Measurements from ENCODE around the gene CACNA2D3. TPM values are rescaled to one million over a fixed set of nuclear protein-coding genes. Genes with fewer than 3 reads are reported as not detected.

Gene CACNA2D3
- total RNA-seq, 6 donors from 2014 or later, result 2.9 to 16.8 (median 4.9) TPM

- Histone ChIP-seq H3K27ac (no peak overlapping the region), H3K4me3 (no peak overlapping the region), H3K4me1 (no peaks in the 10 kb centered on the region), H3K36me3 (no peaks in the 10 kb centered on the region), H3K27me3 (no peaks in the 10 kb centered on the region), H3K9me3 (peaks cover 0 to 9% (median 5%) of the 10 kb centered on the region in 4 donors)
- 50 to 80% methylated on average over 1 of the region's 1 CpG for WGBS, 2 donors
- TF ChIP-seq CTCF (IDR thresholded peaks at IDR 0.05) (no peak), POLR2A (IDR thresholded peaks at IDR 0.05) (no peak), EP300 (IDR thresholded peaks at IDR 0.05) (no peak), POLR2AphosphoS5 (IDR thresholded peaks at IDR 0.05) (no peak)
- ATAC-seq (ENCODE audit: low FRiP score in 2 of 2), result no peak
- DNase-seq, result no peak
These were observed 710.5 kb downstream of the CACNA2D3 start for GRCh38 chr3:54832876-54833275.

GRCh38 chr3:54835701-54836100 is 713.3 kb downstream of the CACNA2D3 start:
- TF ChIP-seq POLR2A (IDR thresholded peaks at IDR 0.05), result no peak
- TF ChIP-seq EP300 (IDR thresholded peaks at IDR 0.05), result no peak
- TF ChIP-seq POLR2AphosphoS5 (IDR thresholded peaks at IDR 0.05), result no peak
- TF ChIP-seq CTCF (IDR thresholded peaks at IDR 0.05), result no peak
- Histone ChIP-seq H3K27me3 (no peaks in the 10 kb centered on the region), H3K27ac (no peak overlapping the region), H3K9me3 (peaks cover 0 to 3% (median under 1%) of the 10 kb centered on the region in 4 donors), H3K4me1 (no peaks in the 10 kb centered on the region), H3K4me3 (no peak overlapping the region), H3K36me3 (no peaks in the 10 kb centered on the region)
- ATAC-seq (ENCODE audit: low FRiP score in 2 of 2) (no peak), DNase-seq (no peak)
- WGBS, 2 donors, result 78 to 94% methylated on average over 3 of the region's 3 CpGs

- TF ChIP-seq EP300 (IDR thresholded peaks at IDR 0.05) (no peak), CTCF (IDR thresholded peaks at IDR 0.05) (no peak)
- 72 to 77% methylated on average over 8 of the region's 8 CpGs for WGBS, 2 donors
- Histone ChIP-seq H3K27me3 (no peaks in the 10 kb centered on the region), H3K36me3 (no peaks in the 10 kb centered on the region), H3K4me1 (no peaks in the 10 kb centered on the region), H3K9me3 (no peaks in the 10 kb centered on the region), H3K27ac (no peak overlapping the region), H3K4me3 (no peak overlapping the region)
- DNase-seq (no peak), ATAC-seq (ENCODE audit: low FRiP score in 2 of 2) (no peak)
These were observed 714.5 kb downstream of the CACNA2D3 start for GRCh38 chr3:54836871-54837270.

- 44 to 55% methylated on average over 2 of the region's 2 CpGs for WGBS, 2 donors
- DNase-seq (no peak), ATAC-seq (ENCODE audit: low FRiP score in 2 of 2) (no peak)
- no peaks in the 10 kb centered on the region for H3K4me1 ChIP-seq
- no peaks in the 10 kb centered on the region for H3K27me3 ChIP-seq
- no peak overlapping the region for H3K4me3 ChIP-seq
- no peaks in the 10 kb centered on the region for H3K9me3 ChIP-seq
- H3K36me3 ChIP-seq, result no peaks in the 10 kb centered on the region
- TF ChIP-seq POLR2AphosphoS5 (IDR thresholded peaks at IDR 0.05) (no peak), POLR2A (IDR thresholded peaks at IDR 0.05) (no peak), EP300 (IDR thresholded peaks at IDR 0.05) (no peak), CTCF (IDR thresholded peaks at IDR 0.05) (no peak)
- H3K27ac ChIP-seq, result no peak overlapping the region
These were observed 715.6 kb downstream of the CACNA2D3 start for GRCh38 chr3:54837964-54838363.

GRCh38 chr3:54841471-54841870 is 719.1 kb downstream of the CACNA2D3 start:
- Histone ChIP-seq H3K4me1 (no peaks in the 10 kb centered on the region), H3K27ac (no peak overlapping the region), H3K4me3 (no peak overlapping the region), H3K36me3 (no peaks in the 10 kb centered on the region), H3K9me3 (no peaks in the 10 kb centered on the region), H3K27me3 (no peaks in the 10 kb centered on the region)
- WGBS, 2 donors, result 76 to 83% methylated on average over 4 of the region's 4 CpGs
- DNase-seq (no peak), ATAC-seq (ENCODE audit: low FRiP score in 2 of 2) (no peak)
- TF ChIP-seq EP300 (IDR thresholded peaks at IDR 0.05) (no peak), POLR2A (IDR thresholded peaks at IDR 0.05) (no peak), CTCF (IDR thresholded peaks at IDR 0.05) (no peak), POLR2AphosphoS5 (IDR thresholded peaks at IDR 0.05) (no peak)

Data from upper lobe of left lung (tissue), 6 donors.